Measurements from ENCODE around the gene MRPL11.

Gene MRPL11

DNA sequence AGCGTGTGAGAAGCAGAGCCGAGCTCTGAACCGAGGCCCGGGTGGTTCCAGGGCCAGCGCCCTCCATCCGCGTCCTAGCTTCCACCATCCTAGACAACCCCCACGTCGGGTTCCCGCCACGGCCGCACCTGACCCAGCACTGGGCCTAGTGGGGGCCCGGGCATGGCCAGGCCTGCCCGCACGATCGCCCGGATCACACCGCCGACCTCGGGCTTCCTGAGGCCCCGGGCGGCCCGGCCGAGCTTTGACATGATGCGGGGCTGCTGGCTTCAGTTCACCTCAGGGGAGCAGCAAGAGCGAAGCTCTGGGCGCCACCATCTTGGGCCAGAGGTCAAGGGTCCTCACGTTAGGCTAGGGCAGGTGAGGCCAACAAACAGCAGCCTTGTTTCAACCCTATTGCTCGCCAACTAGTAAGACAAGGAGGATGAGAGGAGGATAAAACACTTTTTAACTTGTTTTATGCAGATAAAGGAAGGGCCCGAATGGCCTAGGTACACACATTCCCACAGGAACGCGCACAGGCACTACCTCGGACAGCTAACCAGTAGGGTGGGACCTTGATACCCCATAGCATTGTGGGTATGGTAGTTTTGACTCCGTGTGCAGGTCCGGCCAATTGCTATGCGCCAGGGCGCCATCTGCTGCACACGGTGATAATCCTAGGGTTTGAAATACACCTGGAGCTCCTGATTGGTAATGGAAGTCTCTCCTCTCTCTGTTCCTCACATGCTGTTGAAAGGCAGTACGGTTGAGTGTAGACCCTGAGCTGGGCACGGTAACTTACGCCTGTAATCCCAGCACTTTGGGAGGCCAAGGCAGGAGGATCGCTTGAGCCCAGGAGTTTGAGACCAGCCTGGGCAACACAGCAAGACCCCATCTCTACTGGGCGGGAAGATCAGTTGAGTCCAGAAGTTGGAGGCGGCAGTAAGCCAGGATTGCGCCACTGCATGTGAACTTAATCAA lies at the start of gene MRPL11:
Gene MRPL11 (minus strand): TSS at position 345 of the 963 bp plus-strand sequence. CDS start 94 bp downstream, at position 251.
- DNase-seq (ENCODE audit: low read depth in 2 of 2) = peak; percentile 79 to 82

DNA sequence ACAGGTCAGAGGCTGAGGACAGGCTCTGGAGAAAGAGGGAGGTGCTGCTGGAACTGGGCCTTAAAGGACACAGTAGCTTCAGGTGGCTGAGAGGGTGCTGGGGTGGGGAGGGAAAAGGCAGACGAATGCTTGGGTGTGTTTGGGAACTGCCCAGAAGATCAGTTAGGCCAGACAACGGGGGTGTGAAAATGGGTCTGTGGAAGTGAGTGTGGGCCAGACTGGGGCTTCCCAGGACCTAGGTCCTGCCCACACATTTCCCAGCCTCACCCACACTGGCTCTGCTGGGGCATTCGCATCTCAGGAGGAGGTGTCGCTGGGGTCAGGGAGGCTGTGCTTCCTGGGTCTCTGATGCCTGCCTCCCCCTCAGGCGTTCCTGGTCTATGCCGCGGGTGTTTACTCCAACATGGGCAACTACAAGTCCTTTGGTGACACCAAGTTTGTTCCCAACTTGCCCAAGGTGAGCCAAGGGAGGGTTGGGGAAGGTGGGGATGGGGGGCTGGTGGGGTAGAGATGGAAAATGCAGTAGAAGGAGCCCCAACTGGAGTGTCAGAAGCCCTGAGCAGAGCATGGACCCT lies 46.2 kb upstream of the MRPL11 start:
- no peak for DNase-seq (ENCODE audit: low read depth in 2 of 2)

DNA sequence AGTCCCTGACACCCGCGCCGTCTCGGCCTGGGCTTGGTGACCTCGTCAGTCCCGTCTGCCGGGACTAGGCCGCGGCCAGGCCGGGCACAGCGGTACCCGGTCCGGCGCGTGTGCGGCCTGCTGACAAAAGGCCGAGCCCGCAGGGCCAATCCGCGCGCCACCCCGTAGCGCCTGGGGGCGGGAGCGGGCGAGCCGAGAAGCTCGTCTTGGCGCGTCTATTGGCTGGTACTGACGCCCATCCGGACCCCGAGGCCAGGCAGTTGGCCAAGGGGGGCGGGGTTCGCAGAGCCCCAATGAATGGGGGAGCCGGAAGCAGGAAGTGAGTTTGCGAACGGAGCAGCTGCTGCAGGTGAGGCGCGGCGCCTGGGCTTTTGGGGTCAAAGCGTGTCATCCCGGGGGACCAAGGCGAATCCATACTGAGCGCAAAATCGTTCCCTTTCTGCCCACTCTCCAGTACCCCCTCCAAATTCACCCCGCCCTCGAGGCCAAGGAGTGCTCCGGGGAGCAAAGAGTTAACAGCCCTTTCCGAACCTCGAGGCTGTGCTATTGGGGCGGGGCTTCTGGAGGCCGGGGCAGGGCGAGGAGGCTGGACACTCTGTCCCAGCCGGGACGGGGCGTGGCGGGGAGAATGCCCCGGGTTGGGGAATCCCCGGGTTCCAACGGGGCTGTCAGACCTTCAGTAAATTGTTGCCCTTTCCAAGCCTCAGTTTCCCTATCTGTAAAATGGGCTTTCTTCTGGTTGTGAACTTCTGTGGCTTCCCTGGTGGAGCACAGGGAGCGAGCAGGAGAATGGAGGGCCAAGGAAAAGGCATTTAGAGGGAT lies 41.7 kb upstream of the MRPL11 start, which contains the start of gene DPP3:
Gene DPP3 (plus strand): TSS at position 318 of the 822 bp plus-strand sequence. CDS start 1,767 bp downstream, outside the sequence.
- peak; percentile 89 to 94 for DNase-seq (ENCODE audit: low read depth in 2 of 2)

- no peak for DNase-seq (ENCODE audit: low read depth in 2 of 2)
Observed at GRCh38 chr11:66479394-66480116, 40.9 kb upstream of the MRPL11 start.

GRCh38 chr11:66478729-66479393 lies 40.2 kb upstream of the MRPL11 start:
- DNase-seq (ENCODE audit: low read depth in 2 of 2) = no peak

DNA sequence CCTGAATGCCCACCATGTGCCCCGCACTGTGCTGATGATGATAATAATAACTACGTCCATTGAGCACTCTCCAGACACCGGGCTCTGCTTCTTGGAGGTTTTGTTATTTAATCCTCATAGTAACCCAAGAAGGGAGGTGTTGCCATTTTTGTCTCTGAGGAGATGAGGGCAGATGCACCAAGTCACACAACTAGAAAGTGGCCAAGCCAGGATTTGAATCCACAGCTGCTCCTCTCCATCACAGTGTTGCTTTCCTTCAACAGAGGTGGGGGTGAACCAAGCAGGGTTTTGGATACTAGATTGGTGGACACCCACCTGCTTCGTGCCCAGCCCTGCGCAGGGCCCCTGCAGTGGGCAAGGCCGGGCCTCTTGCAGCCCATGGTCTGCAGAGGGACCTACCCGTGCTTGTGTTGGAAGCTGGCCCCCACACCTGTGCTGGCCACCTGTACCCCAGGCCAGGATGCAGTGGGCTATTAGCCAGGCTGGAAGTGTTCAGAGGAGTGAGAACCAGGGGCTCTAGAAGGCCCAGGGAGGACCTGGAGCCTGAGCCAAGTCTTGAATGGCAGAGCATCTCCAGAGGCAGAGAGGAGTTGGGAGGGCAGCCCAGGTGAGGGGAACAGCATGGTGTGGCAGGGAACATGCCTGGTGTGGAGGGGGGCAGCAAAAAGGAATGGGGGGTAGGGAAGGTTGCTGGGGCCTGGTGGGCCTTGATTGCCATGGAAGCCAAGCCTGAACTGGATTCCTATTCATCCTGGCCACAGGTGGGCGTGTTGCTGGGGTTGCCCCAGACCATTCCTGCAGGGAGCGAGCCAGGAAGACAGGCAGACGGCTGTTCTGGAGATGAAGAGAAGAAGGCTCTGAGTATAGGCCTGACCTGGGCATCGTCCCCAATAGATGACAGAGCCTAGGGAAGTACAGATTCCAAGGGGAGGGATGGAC lies 38.9 kb upstream of the MRPL11 start:
- DNase-seq (ENCODE audit: low read depth in 2 of 2) = no peak

DNA sequence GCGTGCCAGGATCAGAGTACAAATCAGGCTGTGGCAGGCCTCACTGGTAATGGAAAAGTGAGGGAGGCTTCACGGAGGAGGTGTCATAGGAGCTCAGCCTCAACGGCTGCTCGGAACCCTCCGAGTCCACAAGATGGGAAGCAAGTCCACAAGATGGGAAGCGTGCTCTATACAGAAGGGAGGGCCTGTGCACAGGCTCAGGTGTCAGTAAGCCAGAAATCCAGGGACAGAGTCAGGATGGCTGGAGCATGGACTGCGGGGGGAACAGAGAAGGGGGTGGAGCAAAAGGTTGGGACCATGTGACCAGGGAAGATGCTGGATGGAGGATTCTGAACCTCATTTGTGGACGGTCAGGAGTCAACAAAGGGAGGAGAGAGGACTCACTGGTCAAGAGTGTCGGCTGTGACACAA lies 38.2 kb upstream of the MRPL11 start:
- DNase-seq (ENCODE audit: low read depth in 2 of 2) = no peak

- DNase-seq (ENCODE audit: low read depth in 2 of 2) = no peak
Observed at GRCh38 chr11:66476173-66476840, 37.7 kb upstream of the MRPL11 start.

GRCh38 chr11:66475349-66476172 lies 36.9 kb upstream of the MRPL11 start:
- no peak for DNase-seq (ENCODE audit: low read depth in 2 of 2)

DNA sequence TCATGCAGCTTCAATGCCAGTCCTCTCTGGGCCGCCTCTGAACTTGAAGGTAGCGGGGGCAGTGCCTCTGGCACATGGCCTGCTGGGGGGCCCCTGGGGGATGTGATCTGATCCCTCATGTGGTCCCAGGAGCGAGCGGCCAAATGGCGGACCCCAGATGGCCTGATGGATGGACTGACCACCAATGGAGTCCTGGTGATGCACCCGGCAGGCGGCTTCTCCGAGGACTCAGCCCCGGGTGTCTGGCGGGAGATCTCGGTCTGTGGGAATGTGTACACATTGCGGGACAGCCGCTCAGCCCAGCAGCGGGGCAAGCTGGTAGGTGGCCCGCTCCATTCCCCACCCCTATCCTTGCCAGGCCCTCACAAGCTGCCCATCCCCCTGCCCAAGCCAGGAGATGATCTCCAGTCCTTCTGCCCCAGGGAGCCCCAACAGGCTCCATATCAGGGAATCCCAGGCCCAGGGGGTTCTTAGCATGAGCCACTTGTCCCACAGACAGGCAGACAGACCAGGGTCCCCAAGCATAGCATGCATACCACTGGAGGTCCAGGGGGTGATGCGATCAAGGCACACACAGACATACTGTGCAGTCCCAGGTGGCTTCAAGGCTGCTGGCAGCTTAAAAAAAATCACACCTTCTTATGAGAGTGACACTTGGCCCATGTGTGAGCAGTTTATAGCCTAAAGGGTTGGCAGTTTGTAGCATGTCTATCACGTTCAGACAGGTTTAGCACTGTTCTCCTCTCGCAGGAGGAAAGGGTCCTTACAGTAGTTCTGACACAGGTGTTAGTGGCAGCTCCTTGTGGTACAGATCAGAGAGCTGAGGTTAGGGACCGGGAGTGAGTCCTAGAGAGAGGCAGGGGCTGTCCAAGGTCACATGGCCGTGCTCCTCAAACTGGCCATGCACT lies 35.2 kb upstream of the MRPL11 start:
- DNase-seq (ENCODE audit: low read depth in 2 of 2) = no peak

GRCh38 chr11:66473167-66473566 lies 34.5 kb upstream of the MRPL11 start:
- DNase-seq (ENCODE audit: low read depth in 2 of 2) = no peak

GRCh38 chr11:66472054-66472453 lies 33.4 kb upstream of the MRPL11 start:
- DNase-seq (ENCODE audit: low read depth in 2 of 2) = no peak

DNA sequence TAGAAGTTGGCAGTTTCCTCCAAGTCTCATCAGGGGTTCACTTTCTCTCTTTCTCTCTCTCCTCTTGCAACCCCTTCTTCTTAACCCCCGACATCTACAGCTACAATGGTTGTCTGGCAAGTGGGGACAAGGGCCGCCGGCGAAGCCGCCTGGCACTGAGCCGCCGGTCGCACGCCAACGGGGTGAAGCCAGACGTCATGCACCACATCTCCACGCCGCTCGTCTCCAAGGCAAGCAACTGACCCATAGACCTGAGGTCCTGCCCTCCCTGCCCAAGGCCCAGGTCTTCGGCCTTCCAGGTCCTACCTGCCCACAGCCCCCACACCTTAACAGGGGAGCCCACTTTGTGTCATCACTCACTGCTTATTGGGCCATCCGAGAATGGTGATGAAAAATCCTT lies 32.5 kb upstream of the MRPL11 start:
- DNase-seq (ENCODE audit: low read depth in 2 of 2) = no peak

DNA sequence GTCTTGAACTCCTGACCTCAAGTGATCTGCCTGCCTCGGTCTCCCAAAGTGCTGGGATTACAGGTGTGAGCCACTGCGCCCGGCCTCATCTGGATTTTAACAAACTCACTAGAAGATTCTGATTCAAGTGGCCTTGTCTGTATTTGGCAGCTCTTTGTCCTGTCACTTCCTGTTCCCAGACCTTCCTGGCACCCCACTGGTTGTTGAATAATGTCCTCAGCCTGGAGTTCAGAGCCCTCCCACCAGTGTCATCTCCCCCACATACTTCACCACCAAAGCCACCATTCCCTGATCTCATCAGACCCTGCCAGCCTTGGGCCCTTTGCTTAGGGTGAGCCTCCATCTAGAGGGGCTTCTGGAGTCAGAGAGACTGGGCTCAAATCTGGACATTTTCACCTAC lies 31.4 kb upstream of the MRPL11 start:
- DNase-seq (ENCODE audit: low read depth in 2 of 2) = no peak

- DNase-seq (ENCODE audit: low read depth in 2 of 2) = no peak
Observed at GRCh38 chr11:66469441-66469840, 30.8 kb upstream of the MRPL11 start.

GRCh38 chr11:66468691-66469090 lies 30.0 kb upstream of the MRPL11 start:
- no peak for DNase-seq (ENCODE audit: low read depth in 2 of 2)

DNA sequence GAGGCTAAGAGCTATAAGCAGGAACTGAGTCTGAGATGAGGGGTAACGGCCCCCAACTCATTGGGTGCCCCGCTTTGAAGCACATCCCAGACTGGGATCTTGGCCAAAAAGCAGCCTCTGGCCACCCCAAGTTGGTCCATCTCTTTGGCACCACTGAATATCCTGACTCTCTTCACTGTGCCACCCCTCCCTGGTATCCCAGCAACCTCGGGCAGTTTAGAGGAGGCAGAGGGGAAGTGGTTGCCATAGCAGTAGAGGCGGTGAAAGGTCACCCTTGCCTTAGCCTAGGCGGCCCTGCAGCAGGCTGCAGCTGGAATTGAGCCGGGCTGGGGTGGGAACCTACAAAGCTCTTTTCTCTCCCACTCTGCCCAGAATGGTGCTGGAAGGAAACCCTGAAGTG lies 29.1 kb upstream of the MRPL11 start:
- no peak for DNase-seq (ENCODE audit: low read depth in 2 of 2)

All from stimulated activated CD8-positive, alpha-beta memory T cell treated with anti-CD3 and anti-CD28 coated beads, Interleukin-7, amount 100 ng/mL, for 4 hours (primary cell).